ENCODE results near the gene ASAP2.

DNA sequence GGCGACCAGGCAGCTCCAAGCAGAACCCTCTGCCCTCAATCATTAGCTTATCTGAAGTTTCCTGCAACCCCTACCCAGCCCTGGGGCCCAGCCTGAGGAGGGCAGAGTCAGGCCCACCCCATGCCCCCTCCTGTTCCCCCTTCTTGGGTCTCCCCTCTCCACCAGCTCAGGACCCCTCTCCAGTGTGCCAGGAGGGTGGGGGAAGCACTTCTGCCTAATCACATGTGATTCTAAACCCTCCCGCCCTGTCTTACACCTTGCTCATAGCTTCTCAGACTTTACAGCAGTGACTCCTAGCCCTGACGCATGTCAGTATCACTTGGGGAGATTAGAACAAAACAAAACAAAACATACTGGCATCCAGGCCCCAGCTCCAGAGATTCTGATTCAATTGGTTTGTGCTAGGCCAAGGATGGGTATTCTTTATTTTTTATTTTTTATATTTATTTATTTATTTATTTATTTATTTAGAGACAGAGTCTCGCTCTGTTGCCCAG lies 42.5 kb upstream of the ASAP2 start:
- TF ChIP-seq POLR2AphosphoS5 (IDR thresholded peaks at IDR 0.05) (no peak), POLR2A (IDR thresholded peaks at IDR 0.05) (no peak), EP300 (IDR thresholded peaks at IDR 0.05) (no peak)
- TF ChIP-seq, protein P1, sequence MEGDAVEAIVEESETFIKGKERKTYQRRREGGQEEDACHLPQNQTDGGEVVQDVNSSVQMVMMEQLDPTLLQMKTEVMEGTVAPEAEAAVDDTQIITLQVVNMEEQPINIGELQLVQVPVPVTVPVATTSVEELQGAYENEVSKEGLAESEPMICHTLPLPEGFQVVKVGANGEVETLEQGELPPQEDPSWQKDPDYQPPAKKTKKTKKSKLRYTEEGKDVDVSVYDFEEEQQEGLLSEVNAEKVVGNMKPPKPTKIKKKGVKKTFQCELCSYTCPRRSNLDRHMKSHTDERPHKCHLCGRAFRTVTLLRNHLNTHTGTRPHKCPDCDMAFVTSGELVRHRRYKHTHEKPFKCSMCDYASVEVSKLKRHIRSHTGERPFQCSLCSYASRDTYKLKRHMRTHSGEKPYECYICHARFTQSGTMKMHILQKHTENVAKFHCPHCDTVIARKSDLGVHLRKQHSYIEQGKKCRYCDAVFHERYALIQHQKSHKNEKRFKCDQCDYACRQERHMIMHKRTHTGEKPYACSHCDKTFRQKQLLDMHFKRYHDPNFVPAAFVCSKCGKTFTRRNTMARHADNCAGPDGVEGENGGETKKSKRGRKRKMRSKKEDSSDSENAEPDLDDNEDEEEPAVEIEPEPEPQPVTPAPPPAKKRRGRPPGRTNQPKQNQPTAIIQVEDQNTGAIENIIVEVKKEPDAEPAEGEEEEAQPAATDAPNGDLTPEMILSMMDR (IDR thresholded peaks at IDR 0.05) = no peak

Data from suprapubic skin (tissue), 4 donors.